HG02840 (cell line): Measurements from ENCODE around the gene NMS.
"Not testable (repeated sequence)": the region's sequence is repeated elsewhere in the genome, so short reads cannot be mapped to it uniquely, and the experiment has no call there.

ENCODE experiments used
- ATAC-seq: cut with Tn5 transposase; IDR thresholded peaks from one replicate; pipeline ENCODE4 v1.9.1; 2021; ENCODE audit warnings: mild to moderate bottlenecking, moderate library complexity, moderate number of reproducible peaks; ENCODE audit not compliant: unreplicated experiment, low FRiP score

NMS gene

GRCh38 chr2:100470182-100470581 is at the start of gene NMS:
Gene NMS (plus strand): TSS chr2:100470482. CDS start chr2:100470489, 7 bp downstream.
- ATAC-seq: no peak

DNA sequence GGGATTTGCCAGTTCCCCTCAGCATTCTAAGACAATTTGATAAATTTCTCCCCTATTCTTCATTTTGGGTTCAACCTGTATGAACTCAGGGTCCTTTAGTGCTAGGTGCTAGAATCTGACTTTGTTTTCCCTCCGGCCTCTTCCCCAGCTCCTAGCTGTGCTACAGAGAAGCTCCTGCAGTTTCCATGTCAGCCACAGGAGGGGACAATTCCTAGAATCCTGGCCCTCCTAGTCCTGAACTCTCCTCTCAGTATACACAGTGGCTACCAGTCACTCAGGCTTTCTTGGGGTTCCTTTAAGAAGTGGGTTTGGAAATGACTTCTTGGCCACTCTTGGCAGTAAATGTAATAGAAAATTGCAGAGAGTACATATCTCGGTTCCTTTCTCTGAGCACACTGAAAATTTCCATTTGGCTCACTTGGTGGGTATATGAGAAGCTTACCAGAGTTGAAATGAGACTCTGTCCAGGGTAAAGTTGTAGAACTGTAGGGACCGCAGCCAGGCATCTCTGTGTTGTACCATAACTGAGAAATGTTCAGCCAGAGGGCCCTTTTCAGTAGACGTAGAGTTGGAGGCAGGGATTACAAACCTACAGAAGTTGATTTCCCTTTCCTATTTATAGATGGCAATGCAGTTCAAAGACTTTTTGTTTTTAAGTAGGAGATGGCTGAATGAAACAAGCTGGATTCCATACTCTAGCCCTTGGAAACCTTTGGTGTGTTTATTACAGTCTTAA is 47.8 kb upstream of the NMS start:
- ATAC-seq: no peak

DNA sequence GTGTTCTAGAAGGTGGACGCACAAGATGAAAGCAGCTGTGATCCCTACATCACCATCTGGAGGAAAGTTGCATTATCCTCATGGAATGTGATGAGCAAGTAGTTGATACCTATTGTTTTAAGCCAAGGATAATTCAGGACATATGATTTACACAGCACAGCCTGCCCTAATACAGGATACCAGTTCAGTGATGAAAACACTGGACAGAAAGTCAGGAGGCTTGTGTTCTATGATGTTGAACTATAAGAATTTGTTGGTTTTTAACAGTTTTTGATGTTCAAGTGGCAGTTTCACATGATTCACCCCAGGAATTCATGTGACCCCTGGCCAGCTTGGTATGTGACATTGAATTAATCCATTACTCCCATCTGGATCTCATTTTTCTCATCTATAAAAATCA is 46.7 kb upstream of the NMS start:
- no peak for ATAC-seq

DNA sequence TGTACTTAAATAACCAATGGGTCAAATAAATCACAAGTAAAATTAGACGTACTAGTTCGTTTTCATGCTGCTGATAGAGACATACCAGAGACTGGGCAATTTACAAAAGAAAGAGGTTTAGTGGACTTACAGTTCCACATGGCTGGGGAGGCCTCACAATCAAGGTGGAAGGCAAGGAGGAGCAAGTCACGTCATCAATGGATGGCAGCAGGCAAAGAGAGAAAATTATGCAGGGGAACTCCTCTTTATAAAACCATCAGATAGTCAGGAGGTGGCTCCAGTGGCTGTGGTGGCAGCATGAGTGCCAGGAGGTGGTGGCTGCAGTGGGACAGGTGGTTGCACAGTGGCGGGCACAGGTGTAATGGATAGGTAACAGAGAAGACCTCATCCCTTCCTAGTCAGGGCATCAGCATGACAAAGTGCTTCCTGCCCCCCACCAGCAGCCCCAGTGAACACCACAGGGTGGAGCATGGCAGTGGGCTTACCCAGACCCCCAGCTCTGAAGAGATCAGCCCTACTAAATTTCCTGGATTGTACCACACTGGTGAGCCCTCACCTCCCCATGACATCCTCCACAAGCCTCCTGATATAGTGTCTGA is 45.9 kb upstream of the NMS start:
- ATAC-seq: no peak

- no peak for ATAC-seq
These were observed 45.2 kb upstream of the NMS start for GRCh38 chr2:100425107-100425506.

- ATAC-seq: no peak
These were observed 44.5 kb upstream of the NMS start for GRCh38 chr2:100425573-100426383.

- no peak for ATAC-seq
These were observed 43.9 kb upstream of the NMS start for GRCh38 chr2:100426384-100426720.

DNA sequence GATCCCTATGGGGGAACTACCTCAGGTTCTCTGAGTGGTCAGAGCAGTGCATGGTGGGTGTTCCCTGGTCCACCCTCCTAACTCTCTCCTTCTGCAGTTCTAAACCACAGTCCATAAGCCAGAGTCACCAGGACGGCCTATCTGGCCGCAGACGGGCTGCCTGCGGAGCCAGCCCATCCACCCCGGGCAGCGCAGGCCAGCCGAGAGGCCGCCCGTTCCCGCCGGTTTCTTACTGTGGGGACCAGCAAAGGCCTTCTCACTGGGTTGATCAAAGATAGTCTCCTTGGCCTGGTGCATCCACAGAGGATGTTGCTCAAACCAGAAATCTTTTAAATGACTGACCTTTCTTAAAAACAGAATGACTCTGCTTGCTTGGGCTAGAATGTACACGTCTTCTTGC is 43.2 kb upstream of the NMS start:
- ATAC-seq: no peak

- no peak for ATAC-seq
These were observed 42.5 kb upstream of the NMS start for GRCh38 chr2:100427627-100428258.

- no peak for ATAC-seq
These were observed 40.6 kb upstream of the NMS start for GRCh38 chr2:100429726-100430125.

DNA sequence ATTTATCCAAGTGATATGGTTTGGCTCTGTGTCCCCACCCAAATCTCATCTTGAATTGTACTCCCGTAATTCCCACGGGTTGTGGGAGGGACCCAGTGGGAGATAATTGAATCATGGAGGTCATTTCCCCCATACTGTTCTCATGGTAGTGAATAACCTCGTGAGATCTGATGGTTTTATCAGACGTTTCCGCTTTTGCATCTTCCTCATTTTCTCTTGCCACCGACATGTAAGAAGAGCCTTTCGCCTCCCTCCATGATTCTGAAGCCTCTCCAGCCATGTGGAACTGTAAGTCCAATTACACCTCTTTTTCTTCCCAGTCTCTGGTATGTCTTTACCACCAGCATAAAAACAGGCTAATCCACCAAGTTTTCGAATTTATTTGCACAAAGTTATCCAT is 32.5 kb upstream of the NMS start:
- no peak for ATAC-seq

DNA sequence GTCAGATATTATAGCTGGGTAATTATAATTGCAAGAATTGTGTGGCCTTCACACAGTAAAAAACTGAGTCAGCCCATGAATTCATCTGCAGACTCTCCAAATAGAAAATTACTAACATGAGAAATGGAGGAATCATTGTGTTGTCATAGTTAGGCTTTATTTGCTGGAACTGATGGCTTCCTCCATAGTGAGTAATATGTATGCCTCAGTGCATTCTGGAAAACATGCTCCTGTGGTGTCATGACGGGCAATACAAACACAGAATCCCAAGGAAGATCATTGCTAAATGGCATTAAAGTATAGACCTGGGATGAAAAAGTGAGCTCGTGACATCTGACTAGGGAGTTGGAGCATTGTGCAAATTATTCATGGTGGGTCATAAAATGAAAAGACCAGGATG is 23.6 kb upstream of the NMS start:
- ATAC-seq: no peak

GRCh38 chr2:100451092-100451491 is 19.2 kb upstream of the NMS start:
- ATAC-seq: no peak

- no peak for ATAC-seq
These were observed 18.5 kb upstream of the NMS start for GRCh38 chr2:100451734-100452133.

- no peak for ATAC-seq
These were observed 16.4 kb upstream of the NMS start for GRCh38 chr2:100453853-100454252.

DNA sequence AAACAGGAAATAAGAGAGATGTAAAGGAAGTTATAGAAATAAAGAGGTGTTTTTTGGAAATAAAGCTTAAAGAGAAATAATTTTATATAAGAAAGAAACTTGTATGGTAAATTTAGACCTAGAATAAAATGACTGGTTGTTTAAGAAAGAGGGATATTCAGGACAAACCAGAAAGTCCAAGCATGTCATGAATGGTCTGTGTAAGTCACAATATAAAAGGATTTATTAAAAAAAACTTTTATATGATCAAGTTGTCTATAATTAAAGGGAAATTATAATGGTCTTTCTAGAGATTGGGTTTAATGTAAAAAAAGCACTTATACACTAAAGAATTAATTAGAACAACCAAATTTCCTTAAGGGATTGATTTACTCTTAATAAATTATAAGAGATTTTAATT is 13.9 kb upstream of the NMS start:
- ATAC-seq: not testable (repeated sequence)

GRCh38 chr2:100460904-100461530 is 9.3 kb upstream of the NMS start:
- ATAC-seq: no peak

- no peak for ATAC-seq
These were observed 724 bp downstream of the NMS start for GRCh38 chr2:100470898-100471514.

GRCh38 chr2:100476606-100477005 is 6.3 kb downstream of the NMS start:
- ATAC-seq: no peak

GRCh38 chr2:100482741-100483140 is 12.5 kb downstream of the NMS start:
- no peak for ATAC-seq
